Vagina (tissue), 2 donors: ENCODE results near the gene ABCC3.

Experiments
- POLR2A ChIP-seq, 2 donors: fragments of 450-650 bp; IDR thresholded peaks; one replicate each; pipeline ENCODE4 v1.6.1; 2017; ENCODE audit warnings: antibody characterized with exemption in 2 of 2, mild to moderate bottlenecking in 2 of 2, moderate library complexity in 2 of 2
- POLR2AphosphoS5 ChIP-seq, 2 donors: sonication (generic); formaldehyde crosslinking; IDR thresholded peaks; one replicate each; pipeline ENCODE4 v1.9.0; 2017; ENCODE audit warnings: antibody characterized with exemption in 2 of 2, mild to moderate bottlenecking in 2 of 2, low read depth in 1 of 2; ENCODE audit not compliant: insufficient read depth in 1 of 2
- TF ChIP-seq, protein P1 (sequence below), 3 experiments: fragments of 450-650 bp in 2 of 3; fragments of 200-600 bp in 1 of 3; sonication (generic) in 1 of 3; IDR thresholded peaks; one replicate each; pipeline ENCODE4 v1.5.1; 2017 to 2019; ENCODE audit warnings: antibody characterized with exemption in 3 of 3, mild to moderate bottlenecking in 2 of 3, moderate library complexity in 2 of 3

DNA sequence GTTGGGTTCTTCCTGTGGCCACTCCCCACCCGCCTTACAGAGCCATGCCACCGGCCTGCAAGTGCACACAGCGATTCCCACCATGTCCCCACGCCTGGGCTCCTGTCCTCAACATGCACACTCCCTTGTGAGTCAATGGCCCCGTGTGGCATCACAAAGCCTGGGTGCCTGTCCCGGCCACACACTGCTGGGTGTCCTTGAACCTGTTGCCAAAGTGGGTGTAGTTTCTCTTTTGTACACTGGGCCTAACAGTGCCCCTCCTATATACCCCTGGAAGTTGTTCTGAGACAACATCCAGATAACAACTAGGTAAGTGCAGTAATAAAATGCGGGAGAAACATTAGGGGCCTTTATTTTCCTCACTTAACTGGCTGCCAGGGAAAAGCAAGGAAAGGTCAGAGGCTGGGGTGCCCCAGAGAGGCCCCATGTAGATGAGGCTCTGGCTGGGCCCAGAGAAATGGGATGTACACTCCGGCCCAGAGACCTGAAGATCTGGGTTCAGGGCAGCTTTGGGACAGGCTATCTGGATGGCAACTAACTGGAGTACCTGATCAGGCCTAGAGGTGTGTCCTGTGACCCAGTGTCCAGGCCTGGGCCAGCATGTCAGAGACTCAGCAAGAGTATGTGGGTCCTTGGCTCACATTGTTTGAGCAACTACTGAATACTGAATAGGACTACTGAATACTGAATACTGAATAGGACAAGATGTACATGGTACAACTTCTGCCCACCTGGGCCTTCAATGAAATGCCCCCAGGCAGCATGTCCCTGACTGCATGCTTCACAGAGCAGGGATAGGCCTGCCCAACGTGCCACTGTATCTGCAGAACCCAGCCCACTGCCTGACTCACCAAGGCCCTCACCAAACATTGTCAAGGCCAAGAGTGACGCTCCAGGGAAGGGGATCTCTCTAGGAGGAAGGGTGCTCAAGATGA, 8.3 kb downstream of the ABCC3 start:
- TF ChIP-seq, protein P1, sequence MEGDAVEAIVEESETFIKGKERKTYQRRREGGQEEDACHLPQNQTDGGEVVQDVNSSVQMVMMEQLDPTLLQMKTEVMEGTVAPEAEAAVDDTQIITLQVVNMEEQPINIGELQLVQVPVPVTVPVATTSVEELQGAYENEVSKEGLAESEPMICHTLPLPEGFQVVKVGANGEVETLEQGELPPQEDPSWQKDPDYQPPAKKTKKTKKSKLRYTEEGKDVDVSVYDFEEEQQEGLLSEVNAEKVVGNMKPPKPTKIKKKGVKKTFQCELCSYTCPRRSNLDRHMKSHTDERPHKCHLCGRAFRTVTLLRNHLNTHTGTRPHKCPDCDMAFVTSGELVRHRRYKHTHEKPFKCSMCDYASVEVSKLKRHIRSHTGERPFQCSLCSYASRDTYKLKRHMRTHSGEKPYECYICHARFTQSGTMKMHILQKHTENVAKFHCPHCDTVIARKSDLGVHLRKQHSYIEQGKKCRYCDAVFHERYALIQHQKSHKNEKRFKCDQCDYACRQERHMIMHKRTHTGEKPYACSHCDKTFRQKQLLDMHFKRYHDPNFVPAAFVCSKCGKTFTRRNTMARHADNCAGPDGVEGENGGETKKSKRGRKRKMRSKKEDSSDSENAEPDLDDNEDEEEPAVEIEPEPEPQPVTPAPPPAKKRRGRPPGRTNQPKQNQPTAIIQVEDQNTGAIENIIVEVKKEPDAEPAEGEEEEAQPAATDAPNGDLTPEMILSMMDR (IDR thresholded peaks at IDR 0.05): no peak
- TF ChIP-seq POLR2A (IDR thresholded peaks at IDR 0.05) (no peak), POLR2AphosphoS5 (IDR thresholded peaks at IDR 0.05; ENCODE audit: insufficient read depth in 1 of 2, low read depth in 1 of 2) (no peak)
